ENCODE results near the gene SCMH1. TPM values are rescaled to one million over a fixed set of nuclear protein-coding genes. Genes with fewer than 3 reads are reported as not detected.

SCMH1 gene
- total RNA-seq, 1 experiment from 2014 or later: 16.5 TPM

- H2BK20ac ChIP-seq (ENCODE audit: low read depth, low read length, poor library complexity, severe bottlenecking): no peak overlapping the region
- no peak overlapping the region for H3K4ac ChIP-seq (ENCODE audit: low read depth, low read length)
- peaks cover 19 to 31% of the 10 kb centered on the region in 2 experiments for H3K4me1 Mint-ChIP-seq
- no peak overlapping the region for H2BK15ac ChIP-seq (ENCODE audit: low read depth, low read length)
- H4K20me1 ChIP-seq (ENCODE audit: control insufficient read depth, insufficient read depth, insufficient read length): no peaks in the 10 kb centered on the region
- no peak overlapping the region for H2BK12ac ChIP-seq (ENCODE audit: insufficient read length, low read depth, low read length)
- no peaks in the 10 kb centered on the region for H3K23me2 ChIP-seq (ENCODE audit: insufficient read length, low read depth, low read length, poor library complexity, severe bottlenecking)
- no peak overlapping the region for H3K56ac ChIP-seq (ENCODE audit: insufficient read length, low read depth, low read length)
- no peaks in the 10 kb centered on the region for H3K79me2 ChIP-seq (ENCODE audit: insufficient read depth, low read length)
- H3K14ac ChIP-seq (ENCODE audit: insufficient read depth, low read length): no peak overlapping the region
- TF ChIP-seq CTCF (conservative IDR thresholded peaks at IDR 0.05): no peak
- H3K36me3 Mint-ChIP-seq (ENCODE audit: insufficient read depth in 1 of 3, low read depth in 3 of 3): no peaks in the 10 kb centered on the region
- no peak overlapping the region for H3T11ph ChIP-seq (ENCODE audit: low read length)
- no peaks in the 10 kb centered on the region for H3K9me3 Mint-ChIP-seq
- peak overlapping the region in 1 of 3 experiments; percentile 29; a peak in 1 of 7 replicates for H3K27ac Mint-ChIP-seq
- no peak overlapping the region for H3K4me3 Mint-ChIP-seq
- H3K79me1 ChIP-seq (ENCODE audit: insufficient read depth, low read depth, low read length, poor library complexity, severe bottlenecking): no peaks in the 10 kb centered on the region
- H3K23ac ChIP-seq (ENCODE audit: insufficient read length, low read depth, low read length): no peak overlapping the region
- no peak overlapping the region for H2AK5ac ChIP-seq (ENCODE audit: insufficient read length, low read length)
- no peak for DNase-seq
- H4K5ac ChIP-seq (ENCODE audit: insufficient read length, low read depth, low read length): no peak overlapping the region
- H3K4me2 ChIP-seq (ENCODE audit: insufficient read depth, insufficient read length, low read length): no peak overlapping the region
- H4K8ac ChIP-seq (replicated peaks; ENCODE audit: insufficient read length, low read depth, low read length): no peak overlapping the region
- no peak overlapping the region for H2BK5ac ChIP-seq (ENCODE audit: insufficient read length, low read length)
- H3K27me3 ChIP-seq (ENCODE audit: insufficient read depth, low read length): no peaks in the 10 kb centered on the region; the same call in 1 of the 2 replicates
- peaks cover 85% of the 10 kb centered on the region for H3K27me3 Mint-ChIP-seq (ENCODE audit: low read depth)
- H3K9ac ChIP-seq (ENCODE audit: extremely low read depth, insufficient read length, low read length): no peak overlapping the region
- no peak overlapping the region for H2BK120ac ChIP-seq (ENCODE audit: low read depth, low read length, poor library complexity, severe bottlenecking)
- H4K91ac ChIP-seq (ENCODE audit: insufficient read length, low read depth, low read length): no peak overlapping the region
- no peak overlapping the region for H3K27ac ChIP-seq (ENCODE audit: insufficient read length, low read depth, low read length)
- no peaks in the 10 kb centered on the region for H3K9me3 ChIP-seq (ENCODE audit: control insufficient read depth, low read depth, low read length)
- no CpG with 5 or more reads among the region's 4 CpGs for WGBS (ENCODE audit: extremely low coverage, insufficient read length, low lambda C conversion rate)
- H3K18ac ChIP-seq (ENCODE audit: insufficient read length, low read depth, low read length): no peak overlapping the region
- H3K4me1 ChIP-seq (ENCODE audit: insufficient read depth, low read length): no peaks in the 10 kb centered on the region; the same call in 1 of the 2 replicates
- H2AFZ ChIP-seq (ENCODE audit: low read length): no peak overlapping the region
These were observed 44.9 kb upstream of the SCMH1 start for GRCh38 chr1:41286992-41287391.

Measured in H9 (cell line).